Upper lobe of right lung (tissue), 1 donor: Measurements from ENCODE around the gene PACRG. TPM values are rescaled to one million over a fixed set of nuclear protein-coding genes. Genes with fewer than 3 reads are reported as not detected.

ENCODE experiments used
- ATAC-seq: fragments of 200-7000 bp; cut with Tn5 transposase; one replicate; pipeline ENCODE4 v1.9.1; 2020; ENCODE audit warnings: mild to moderate bottlenecking, moderate library complexity
- DNase-seq: peaks from one replicate; pipeline ENCODE4 v3.0.0-alpha.2; 2020
- H3K27ac ChIP-seq: fragments of 200-600 bp; one replicate; pipeline ENCODE4 v1.8.0; 2022
- H3K27me3 ChIP-seq: fragments of 200-600 bp; one replicate; pipeline ENCODE4 v1.8.0; 2022; ENCODE audit warnings: mild to moderate bottlenecking
- H3K36me3 ChIP-seq: fragments of 200-600 bp; one replicate; pipeline ENCODE4 v1.8.0; 2022
- H3K4me1 ChIP-seq: fragments of 200-600 bp; one replicate; pipeline ENCODE4 v1.8.0; 2022
- H3K4me3 ChIP-seq: fragments of 200-600 bp; one replicate; pipeline ENCODE4 v1.8.0; 2022; ENCODE audit warnings: mild to moderate bottlenecking
- H3K9me3 ChIP-seq: fragments of 200-600 bp; one replicate; pipeline ENCODE4 v1.8.0; 2022
- intact Hi-C: fragments of 100-400 bp; cut with DNase I; formaldehyde crosslinking; loops from one replicate; pipeline ENCODE4 v1.11.0; 2022
- total RNA-seq: library from RNA; stranded (reverse); fragmentation: NEBNext Ultra II Directional; extraction: Animal tissue kit (Norgen Biotek cat#: 25700); gene quantifications from one replicate; pipeline ENCODE4 v1.2.1, GENCODE V29; 2021
- TF ChIP-seq, protein P1 (sequence below): fragments of 200-600 bp; IDR thresholded peaks from one replicate; pipeline ENCODE4 v1.8.0; 2022; ENCODE audit warnings: antibody characterized with exemption
- donor health status: DM: no; HTN: yes; CAD: no; lungs with severe emphysema.

The PACRG gene
- total RNA-seq, 1 donor from 2014 or later = 1.5 TPM

DNA sequence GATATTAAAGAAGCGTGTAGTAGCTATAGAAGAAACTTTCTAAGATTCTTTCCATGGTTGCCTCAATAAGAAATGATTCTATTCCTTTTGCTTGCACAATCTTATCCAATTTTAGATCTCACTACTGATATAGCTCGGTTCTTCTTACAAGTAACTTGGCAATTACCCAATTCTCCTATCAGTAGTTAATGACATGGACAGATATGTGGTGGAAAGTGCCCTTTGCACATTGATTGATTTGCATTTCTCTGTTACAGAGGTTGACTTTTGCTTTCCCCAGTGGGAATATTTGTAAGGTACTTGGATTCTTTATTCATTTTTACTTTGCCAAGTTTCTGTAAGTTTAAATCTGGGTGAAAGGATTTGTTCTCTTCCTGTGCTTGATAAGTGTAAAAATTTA lies 593.0 kb downstream of the PACRG start:
- Histone ChIP-seq H3K36me3 (no peaks in the 10 kb centered on the region), H3K27me3 (no peaks in the 10 kb centered on the region), H3K4me1 (no peaks in the 10 kb centered on the region), H3K4me3 (no peak overlapping the region), H3K27ac (no peak overlapping the region), H3K9me3 (no peaks in the 10 kb centered on the region)
- TF ChIP-seq, protein P1, sequence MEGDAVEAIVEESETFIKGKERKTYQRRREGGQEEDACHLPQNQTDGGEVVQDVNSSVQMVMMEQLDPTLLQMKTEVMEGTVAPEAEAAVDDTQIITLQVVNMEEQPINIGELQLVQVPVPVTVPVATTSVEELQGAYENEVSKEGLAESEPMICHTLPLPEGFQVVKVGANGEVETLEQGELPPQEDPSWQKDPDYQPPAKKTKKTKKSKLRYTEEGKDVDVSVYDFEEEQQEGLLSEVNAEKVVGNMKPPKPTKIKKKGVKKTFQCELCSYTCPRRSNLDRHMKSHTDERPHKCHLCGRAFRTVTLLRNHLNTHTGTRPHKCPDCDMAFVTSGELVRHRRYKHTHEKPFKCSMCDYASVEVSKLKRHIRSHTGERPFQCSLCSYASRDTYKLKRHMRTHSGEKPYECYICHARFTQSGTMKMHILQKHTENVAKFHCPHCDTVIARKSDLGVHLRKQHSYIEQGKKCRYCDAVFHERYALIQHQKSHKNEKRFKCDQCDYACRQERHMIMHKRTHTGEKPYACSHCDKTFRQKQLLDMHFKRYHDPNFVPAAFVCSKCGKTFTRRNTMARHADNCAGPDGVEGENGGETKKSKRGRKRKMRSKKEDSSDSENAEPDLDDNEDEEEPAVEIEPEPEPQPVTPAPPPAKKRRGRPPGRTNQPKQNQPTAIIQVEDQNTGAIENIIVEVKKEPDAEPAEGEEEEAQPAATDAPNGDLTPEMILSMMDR = no peak
- ATAC-seq (no peak), DNase-seq (no peak)
- intact Hi-C loops = no loop called here

DNA sequence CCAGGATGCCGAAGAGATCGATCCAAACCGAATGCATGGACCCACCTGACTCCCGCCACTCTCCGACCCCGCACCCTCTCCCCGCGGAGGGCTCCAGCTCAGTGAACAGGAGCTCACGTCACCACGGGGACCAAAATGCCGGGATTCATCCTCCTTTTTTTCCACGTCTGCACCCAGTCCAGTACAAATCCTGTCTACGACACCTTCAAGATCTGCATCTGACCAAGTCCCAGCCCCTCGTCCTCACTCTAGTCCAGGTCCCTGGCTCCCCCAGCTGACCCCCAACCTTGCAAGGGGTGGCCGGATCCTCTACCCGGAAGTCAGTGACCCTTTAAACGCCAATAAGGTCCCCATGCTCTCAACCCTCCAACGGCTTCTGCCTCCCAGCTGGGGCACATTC lies 593.9 kb downstream of the PACRG start:
- no peak for ATAC-seq
- Histone ChIP-seq H3K4me1 (no peaks in the 10 kb centered on the region), H3K9me3 (no peaks in the 10 kb centered on the region), H3K27ac (no peak overlapping the region), H3K36me3 (no peaks in the 10 kb centered on the region), H3K4me3 (no peak overlapping the region), H3K27me3 (no peaks in the 10 kb centered on the region)
- DNase-seq = no peak
- TF ChIP-seq, protein P1 = no peak
- intact Hi-C loops = no loop called here

GRCh38 chr6:163323274-163323673 lies 595.5 kb downstream of the PACRG start:
- H3K4me3 ChIP-seq = no peak overlapping the region
- DNase-seq (no peak), ATAC-seq (no peak)

DNA sequence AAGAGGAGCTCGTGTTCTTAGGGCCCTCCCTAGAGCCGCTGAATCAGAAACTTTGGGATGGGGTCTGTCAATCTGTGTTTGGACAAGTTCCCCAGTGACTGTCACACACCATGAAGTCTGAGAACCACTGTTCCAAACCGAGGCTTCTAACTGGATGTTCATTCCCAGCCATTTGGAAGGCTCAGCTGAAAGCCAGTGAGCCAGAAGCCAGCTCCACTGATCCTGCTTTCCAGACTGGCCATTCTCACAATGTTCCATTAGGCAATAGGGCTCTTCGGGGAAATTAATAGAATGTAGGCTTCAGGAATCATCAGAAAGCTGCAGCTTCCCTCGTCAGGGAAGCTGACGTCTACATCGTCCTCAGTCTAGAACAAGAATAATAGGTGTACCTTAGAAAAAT lies 595.9 kb downstream of the PACRG start:
- no peak for DNase-seq
- no peaks in the 10 kb centered on the region for H3K27me3 ChIP-seq
- H3K4me1 ChIP-seq = no peaks in the 10 kb centered on the region
- no peak overlapping the region for H3K27ac ChIP-seq
- intact Hi-C loops = no loop called here
- no peak overlapping the region for H3K4me3 ChIP-seq
- TF ChIP-seq, protein P1 = no peak
- H3K36me3 ChIP-seq = no peaks in the 10 kb centered on the region
- no peaks in the 10 kb centered on the region for H3K9me3 ChIP-seq
- no peak for ATAC-seq

More at GRCh38 chr6:163323274-163323673, 595.5 kb downstream of the PACRG start:
- Histone ChIP-seq H3K27ac (no peak overlapping the region), H3K9me3 (no peaks in the 10 kb centered on the region), H3K4me1 (no peaks in the 10 kb centered on the region), H3K36me3 (no peaks in the 10 kb centered on the region), H3K27me3 (no peaks in the 10 kb centered on the region)
- intact Hi-C loops = no loop called here
- TF ChIP-seq, protein P1 = no peak

- Histone ChIP-seq H3K9me3 (no peaks in the 10 kb centered on the region), H3K4me1 (no peaks in the 10 kb centered on the region), H3K27ac (no peak overlapping the region), H3K36me3 (no peaks in the 10 kb centered on the region), H3K4me3 (no peak overlapping the region), H3K27me3 (no peaks in the 10 kb centered on the region)
- ATAC-seq (no peak), DNase-seq (no peak)
- TF ChIP-seq, protein P1 = no peak
- intact Hi-C loops = no loop called here
Observed at GRCh38 chr6:163324326-163324687, 596.5 kb downstream of the PACRG start.

GRCh38 chr6:163324688-163325389 lies 597.1 kb downstream of the PACRG start:
- no peak for DNase-seq

More at GRCh38 chr6:163324688-163325389, 597.1 kb downstream of the PACRG start:
- Histone ChIP-seq H3K4me1 (no peaks in the 10 kb centered on the region), H3K4me3 (no peak overlapping the region), H3K27ac (no peak overlapping the region), H3K36me3 (no peaks in the 10 kb centered on the region), H3K27me3 (no peaks in the 10 kb centered on the region), H3K9me3 (no peaks in the 10 kb centered on the region)
- intact Hi-C loops = no loop called here
- TF ChIP-seq, protein P1 = no peak
- ATAC-seq = peak; percentile 81
